HK-2 (cell line): Measurements from ENCODE around the gene CIDEA.
"Not testable (repeated sequence)": the region's sequence is repeated elsewhere in the genome, so short reads cannot be mapped to it uniquely, and the experiment has no call there.

Experiments used
- DNase-seq: peaks from one replicate; pipeline ENCODE4 v3.0.0-alpha.2; 2018; ENCODE audit not compliant: unreplicated experiment

The CIDEA gene

GRCh38 chr18:12254136-12254819, at the start of gene CIDEA:
CIDEA (plus strand) TSS chr18:12254361; CDS start chr18:12254384, 23 bp downstream.
- DNase-seq, result no peak

- not testable (repeated sequence) for DNase-seq
Measured at GRCh38 chr18:12208296-12209153, 45.6 kb upstream of the CIDEA start.

DNA sequence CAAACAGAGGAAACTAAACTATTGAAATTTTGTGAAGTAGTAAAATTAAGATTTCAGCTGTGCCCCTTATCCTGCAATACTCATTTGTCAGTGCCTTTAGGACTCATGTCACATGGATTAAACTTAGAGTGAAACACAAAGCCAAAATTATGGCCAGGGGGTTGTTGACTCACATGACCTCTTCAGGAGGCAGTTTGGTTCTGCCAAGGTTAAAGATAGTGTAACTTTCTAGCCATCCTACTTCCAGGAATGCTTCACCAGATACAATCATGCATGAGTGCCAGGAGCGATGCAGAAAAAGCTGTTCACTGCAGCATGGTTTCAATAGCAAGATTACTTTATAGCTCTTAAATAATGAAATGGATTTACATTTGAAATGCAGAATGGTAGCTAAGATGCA, 41.9 kb upstream of the CIDEA start:
- not testable (repeated sequence) for DNase-seq

DNA sequence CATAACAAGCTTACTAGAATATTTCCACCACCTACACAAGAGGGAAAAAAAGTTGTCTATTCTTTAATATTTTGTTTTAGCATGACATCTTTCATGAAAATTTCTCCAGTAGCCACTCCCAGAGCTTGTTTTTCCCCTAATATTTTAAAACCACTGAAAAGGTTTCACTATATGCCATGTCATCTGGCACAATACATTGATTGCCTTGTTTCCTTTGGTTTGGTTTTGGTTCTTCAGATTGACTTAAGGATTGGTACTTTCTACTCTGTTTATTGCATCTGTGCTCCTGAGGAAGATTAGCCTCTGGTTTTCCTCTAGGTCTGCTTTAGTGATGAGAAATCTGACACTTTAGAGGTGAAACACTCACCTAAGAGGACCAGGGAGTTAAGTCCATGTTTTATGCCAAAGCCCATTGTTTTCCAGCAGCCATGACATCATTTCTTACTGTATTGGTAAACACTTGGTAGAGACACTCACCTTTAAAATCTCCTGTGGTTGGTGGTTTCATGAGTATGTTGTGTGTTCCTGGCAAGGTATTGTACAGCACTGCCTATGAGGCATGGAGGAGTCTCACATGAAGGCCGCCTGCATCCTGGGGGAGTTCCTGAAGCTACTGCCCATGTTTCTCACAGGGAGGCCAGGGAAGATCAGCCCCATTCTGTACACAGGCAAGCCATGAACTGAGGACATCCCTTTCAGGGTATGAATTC, 39.7 kb upstream of the CIDEA start:
- DNase-seq, result not testable (repeated sequence)

GRCh38 chr18:12216471-12216870, 37.7 kb upstream of the CIDEA start:
- DNase-seq, result not testable (repeated sequence)

GRCh38 chr18:12218603-12219002, 35.6 kb upstream of the CIDEA start:
- not testable (repeated sequence) for DNase-seq

- DNase-seq, result not testable (repeated sequence)
Measured at GRCh38 chr18:12222041-12222440, 32.1 kb upstream of the CIDEA start.

GRCh38 chr18:12223326-12223725, 30.8 kb upstream of the CIDEA start:
- DNase-seq, result not testable (repeated sequence)

- not testable (repeated sequence) for DNase-seq
Measured at GRCh38 chr18:12226807-12227206, 27.4 kb upstream of the CIDEA start.

- not testable (repeated sequence) for DNase-seq
Measured at GRCh38 chr18:12227399-12228186, 26.6 kb upstream of the CIDEA start.

- DNase-seq, result not testable (repeated sequence)
Measured at GRCh38 chr18:12228308-12228707, 25.9 kb upstream of the CIDEA start.

DNA sequence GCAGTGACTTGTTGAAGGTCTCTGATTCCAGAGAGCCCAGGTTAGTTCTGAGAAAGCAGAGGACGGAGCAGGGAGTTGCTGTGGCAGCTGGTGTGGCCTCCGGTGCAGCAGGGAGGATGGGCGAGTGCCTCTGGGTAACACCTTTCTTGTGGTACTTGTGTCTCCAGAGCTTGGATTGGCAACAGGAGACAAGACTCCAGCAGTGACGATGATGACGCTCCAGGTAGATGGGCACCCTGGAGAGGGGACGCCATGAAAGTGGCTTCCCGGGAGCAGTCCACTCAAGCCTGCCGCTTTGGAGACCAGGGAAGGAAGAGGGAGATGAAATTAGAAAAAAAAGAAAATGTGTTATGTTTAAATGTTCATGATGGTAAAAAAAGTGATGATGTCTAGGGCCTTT, 23.6 kb upstream of the CIDEA start:
- not testable (repeated sequence) for DNase-seq

DNA sequence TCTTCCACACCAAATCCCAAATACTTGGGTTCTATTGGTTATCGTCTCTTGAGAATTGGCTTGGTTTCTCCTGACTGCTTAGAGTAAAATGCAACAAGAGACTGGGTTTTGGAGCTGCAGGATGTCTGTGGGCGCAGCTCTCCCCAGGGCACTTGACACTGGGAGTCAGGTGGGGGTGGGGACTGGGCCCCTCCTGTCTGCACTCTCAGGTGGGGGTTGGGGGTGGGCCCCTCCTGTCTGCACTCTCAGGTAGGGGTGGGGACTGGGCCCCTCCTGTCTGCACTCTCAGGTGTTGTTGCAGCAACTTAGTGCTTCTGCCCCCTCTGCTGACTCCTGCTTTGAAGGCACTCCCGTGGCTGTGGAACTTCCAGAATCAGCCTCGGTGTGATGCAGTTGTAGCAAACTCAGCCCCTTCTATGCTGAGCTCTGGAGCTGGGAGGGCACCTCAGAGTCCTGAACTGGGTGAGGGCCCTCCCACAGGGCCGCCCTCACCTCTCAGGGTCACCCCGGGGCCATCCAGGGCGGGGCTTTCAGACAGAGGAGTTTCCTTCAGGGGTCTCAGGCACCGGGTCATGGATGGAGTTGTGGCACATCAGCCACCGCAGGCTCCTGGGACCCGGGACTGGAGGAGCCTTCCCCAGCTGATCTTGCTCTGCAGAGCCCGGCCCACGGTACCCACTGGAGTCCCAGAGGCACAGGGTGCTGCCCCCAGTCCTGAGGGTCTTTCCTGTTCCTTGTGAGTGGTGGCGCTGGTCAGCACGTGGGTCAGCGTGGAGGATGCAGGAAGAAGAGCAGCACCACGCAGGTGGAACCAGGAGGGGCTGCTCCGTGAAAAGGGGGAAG, 22.9 kb upstream of the CIDEA start:
- no peak for DNase-seq

DNA sequence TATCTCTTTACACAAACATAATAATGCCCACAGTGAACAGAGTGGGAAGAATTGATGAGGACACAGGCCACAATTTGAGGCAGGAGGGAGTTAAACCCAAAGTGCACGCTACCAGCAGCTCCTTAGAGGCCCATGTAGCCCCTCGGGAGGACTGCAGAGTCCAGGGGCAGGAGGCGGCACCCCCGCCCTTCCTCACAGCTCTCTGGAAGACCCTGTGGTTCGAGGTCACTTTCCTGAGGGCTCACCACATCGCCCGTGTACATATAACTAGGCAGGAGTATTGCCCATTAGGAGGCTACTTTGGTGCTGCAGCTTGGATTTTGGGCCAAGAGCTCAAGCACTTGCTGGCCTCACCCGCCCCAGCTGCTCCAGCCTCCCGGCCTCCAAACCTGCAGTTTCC, 22.2 kb upstream of the CIDEA start:
- no peak for DNase-seq

GRCh38 chr18:12233378-12233777, 20.8 kb upstream of the CIDEA start:
- DNase-seq, result no peak

DNA sequence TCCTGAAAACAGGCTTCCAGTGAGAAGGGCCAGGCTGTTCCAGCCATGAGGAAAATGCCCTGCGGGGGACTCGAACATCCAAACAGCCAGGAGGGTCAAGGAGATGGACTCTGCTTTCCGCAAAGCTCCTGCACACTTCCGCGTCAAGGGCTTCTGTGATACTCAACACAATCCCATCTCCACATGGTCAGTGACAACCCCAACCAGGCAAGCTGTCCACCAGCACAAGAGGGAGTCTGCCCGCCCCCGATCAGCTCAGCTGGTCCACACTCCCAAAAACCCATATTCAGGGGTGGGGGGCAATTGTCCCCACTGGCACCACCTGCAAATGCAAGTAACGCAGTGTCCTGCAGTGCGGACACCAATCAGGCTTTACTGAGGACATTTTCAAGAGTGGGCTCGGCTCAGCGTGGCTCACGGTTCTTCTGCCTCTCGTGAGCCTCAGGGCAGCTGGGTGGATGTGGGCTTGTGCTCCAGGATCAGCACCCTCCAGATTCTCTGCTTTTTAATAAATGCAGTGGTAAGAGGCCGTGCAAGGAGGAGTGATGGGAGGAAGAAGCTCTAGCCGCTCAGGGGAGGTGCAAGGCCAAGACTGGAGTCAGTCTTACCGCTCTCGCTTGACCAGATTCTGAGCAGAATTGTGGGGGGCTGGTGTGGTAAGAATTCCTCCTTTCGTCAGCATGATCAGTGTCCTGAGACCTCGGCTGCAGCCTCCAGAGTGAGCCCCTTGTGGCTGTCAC, 19.5 kb upstream of the CIDEA start:
- no peak for DNase-seq

DNA sequence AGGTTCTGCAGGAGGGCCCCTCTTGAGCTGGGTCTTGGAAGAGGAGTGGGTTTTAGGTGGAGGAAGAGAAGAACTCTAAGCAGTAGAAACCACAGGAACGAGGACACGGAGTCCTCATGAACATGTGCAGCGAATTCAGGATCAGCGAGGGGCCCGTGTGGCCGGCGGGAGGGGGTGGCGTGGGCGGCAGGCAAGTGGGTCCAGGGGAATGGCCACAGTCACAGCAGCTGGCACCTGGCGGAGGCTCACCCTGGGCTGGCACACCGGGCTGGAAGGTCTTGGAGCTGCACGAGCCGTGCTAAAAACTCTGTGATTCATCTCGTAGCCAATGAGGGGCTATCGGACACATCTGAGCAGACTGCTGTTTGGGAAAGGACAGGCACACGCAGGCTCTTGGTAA, 18.0 kb upstream of the CIDEA start:
- DNase-seq, result no peak

GRCh38 chr18:12236934-12237832, 17.0 kb upstream of the CIDEA start:
- peak; percentile 31 for DNase-seq

- DNase-seq, result no peak
Measured at GRCh38 chr18:12238826-12239225, 15.3 kb upstream of the CIDEA start.
